WI38 (cell line): ENCODE measurements around the gene ALKBH7.

Experiments used
- H3K4me3 ChIP-seq: 2 replicates; pipeline ENCODE4 v1.5.1; 2011; ENCODE audit warnings: low read depth, mild to moderate bottlenecking, control low read depth, low read length
- TF ChIP-seq, protein P1 (sequence below): IDR thresholded peaks from 2 replicates; pipeline ENCODE4 v1.5.1; 2012; ENCODE audit warnings: low read depth, mild to moderate bottlenecking, control low read depth, low read length

Gene ALKBH7

DNA sequence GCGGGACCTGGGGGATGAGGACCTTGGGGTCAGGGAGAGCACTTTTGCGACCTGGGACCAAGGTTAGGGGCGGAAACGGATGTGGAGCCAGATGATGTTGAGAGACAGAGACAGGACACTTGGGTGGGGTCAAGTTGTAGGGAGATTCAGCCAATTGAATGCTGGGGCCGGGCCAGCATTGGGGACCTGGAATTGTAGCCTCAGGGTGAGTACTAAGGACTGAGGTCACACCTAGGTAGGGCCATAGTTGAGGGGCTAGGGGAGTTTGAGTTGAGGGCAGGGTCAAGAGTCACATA is 1.2 kb downstream of the ALKBH7 start:
- TF ChIP-seq, protein P1, sequence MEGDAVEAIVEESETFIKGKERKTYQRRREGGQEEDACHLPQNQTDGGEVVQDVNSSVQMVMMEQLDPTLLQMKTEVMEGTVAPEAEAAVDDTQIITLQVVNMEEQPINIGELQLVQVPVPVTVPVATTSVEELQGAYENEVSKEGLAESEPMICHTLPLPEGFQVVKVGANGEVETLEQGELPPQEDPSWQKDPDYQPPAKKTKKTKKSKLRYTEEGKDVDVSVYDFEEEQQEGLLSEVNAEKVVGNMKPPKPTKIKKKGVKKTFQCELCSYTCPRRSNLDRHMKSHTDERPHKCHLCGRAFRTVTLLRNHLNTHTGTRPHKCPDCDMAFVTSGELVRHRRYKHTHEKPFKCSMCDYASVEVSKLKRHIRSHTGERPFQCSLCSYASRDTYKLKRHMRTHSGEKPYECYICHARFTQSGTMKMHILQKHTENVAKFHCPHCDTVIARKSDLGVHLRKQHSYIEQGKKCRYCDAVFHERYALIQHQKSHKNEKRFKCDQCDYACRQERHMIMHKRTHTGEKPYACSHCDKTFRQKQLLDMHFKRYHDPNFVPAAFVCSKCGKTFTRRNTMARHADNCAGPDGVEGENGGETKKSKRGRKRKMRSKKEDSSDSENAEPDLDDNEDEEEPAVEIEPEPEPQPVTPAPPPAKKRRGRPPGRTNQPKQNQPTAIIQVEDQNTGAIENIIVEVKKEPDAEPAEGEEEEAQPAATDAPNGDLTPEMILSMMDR = no peak
- peak overlapping the region; percentile 54 for H3K4me3 ChIP-seq

DNA sequence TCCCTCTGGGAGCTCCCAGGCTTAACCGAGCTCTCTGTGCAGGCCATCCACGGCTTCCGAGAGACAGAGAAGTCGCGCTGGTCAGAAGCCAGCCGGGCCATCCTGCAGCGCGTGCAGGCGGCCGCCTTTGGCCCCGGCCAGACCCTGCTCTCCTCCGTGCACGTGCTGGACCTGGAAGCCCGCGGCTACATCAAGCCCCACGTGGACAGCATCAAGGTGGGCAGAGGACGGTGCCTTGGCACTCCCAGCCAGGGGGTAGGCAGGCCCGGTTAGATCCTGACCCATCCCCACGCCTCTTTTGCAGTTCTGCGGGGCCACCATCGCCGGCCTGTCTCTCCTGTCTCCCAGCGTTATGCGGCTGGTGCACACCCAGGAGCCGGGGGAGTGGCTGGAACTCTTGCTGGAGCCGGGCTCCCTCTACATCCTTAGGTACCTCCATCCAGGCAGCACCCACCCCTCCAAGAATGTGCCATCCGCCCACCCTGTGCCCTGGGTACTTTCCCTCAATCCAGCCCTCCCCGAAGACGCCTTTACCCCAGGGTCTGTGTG is 1.6 kb downstream of the ALKBH7 start:
- peak overlapping the region; percentile 54 for H3K4me3 ChIP-seq

DNA sequence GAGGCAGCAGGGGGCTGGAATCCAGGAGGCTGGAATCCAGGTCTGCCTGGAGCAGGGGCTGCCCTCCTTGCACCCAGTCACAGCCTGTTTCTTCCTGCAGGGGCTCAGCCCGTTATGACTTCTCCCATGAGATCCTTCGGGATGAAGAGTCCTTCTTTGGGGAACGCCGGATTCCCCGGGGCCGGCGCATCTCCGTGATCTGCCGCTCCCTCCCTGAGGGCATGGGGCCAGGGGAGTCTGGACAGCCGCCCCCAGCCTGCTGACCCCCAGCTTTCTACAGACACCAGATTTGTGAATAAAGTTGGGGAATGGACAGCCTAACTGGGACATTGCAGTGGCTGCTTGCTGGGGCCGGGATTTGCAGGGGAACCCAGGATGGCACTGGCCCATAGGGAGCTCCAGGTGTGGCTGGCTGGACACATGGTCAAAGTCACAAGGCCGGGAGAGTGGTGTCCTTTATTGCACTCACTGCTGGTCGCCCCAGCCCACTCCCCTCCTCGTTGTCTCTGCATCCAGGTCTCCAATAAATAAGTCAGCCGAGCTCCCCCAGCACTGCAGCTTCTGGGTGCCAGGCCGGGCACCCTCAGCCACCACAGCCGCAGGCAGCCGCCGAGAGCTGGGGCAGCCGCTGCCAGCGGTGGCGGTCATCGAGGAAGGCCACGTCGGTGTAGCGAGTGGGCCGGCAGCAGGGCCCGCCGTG is 2.3 kb downstream of the ALKBH7 start:
- TF ChIP-seq, protein P1 = no peak
- H3K4me3 ChIP-seq = no peak overlapping the region

More for the DNA sequence above, 1.6 kb downstream of the ALKBH7 start:
- TF ChIP-seq, protein P1 = no peak

DNA sequence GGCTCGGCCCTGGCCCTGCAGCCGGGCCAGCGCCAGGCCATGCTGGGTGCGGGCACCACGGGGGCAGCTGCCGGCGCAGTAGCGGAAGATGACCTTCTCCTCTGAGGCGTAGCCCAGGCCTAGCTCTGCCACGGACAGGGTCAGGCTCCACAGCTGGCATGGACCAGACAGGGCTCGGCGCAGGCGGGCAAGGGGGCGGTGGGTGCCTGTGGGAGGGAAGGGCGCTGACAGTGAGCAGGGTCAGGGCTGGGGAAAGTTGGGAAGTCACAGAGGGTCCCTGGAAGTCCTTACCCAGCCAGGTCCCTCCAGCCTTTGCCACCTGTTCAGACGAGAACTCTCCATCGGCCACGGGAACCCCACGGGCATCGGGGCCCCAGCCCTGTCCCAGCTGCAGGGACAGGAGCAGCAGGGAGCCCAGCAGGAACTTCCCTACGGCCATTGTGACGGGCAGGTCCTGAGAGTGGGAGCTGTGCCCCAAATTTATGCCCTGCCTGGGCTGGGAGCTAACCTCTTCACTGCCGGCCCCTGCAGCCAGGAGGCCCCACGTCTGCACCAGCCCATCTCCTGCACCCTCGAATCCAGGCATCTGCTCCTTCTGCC is 2.9 kb downstream of the ALKBH7 start, which contains the start of gene PSPN:
PSPN (minus strand) TSS at position 523 of the 600 bp plus-strand sequence; CDS start at position 439, 84 bp downstream.
- no peak within 1 kb of the TSS for H3K4me3 ChIP-seq
- TF ChIP-seq, protein P1 = no peak

DNA sequence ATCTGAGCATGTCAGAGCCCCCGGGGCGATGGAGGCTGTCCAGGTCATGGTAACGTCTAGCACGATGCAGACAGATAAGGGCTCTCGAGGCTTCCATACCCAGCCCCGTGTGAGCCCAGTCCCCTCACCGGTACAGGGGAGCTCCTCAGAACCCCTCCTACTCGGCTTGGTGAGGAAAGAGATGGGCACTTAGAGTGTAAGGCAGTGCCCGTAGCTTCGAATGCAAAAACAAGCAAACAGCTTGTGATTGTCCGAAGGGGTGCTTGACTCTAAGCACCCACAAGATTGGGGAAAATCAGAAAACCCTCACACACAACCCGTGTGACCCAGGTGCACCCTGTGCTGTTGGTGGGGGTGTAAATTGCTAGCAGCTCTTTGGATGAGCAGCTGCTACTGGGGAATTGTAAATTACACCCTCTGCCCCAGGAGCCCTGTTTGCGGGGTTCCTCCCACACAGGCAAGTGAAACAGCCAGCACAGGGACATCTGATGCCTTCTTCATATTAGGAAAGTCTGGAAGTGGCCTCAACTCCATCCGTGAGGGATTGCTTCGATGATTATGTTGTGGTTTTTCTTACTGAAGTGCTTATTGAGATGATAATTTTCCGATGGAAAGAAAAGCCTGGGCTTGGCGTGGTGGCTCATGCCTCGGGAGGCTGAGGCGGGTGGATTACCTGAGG is 4.1 kb downstream of the ALKBH7 start:
- TF ChIP-seq, protein P1 = no peak
- H3K4me3 ChIP-seq = no peak overlapping the region

DNA sequence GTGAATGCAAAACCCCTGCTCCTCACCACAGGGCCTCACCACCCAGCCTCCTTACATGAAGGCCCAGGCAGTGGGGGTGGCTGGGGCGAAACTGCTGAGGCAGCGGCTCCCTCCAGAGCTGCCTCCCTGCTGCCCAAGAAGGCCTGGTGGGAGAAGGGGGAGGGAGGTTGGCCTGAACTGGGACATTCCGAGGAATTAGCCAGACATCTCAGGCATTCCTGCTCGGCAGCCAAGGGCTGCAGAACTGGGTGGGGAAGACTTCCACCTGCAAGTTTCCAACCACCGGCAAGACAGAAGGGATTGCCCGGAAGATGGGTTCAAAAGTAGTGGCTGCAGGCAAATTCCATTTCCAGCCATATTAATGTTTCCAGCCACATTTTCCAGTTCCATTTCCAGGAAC is 5.4 kb downstream of the ALKBH7 start:
- TF ChIP-seq, protein P1 = no peak

DNA sequence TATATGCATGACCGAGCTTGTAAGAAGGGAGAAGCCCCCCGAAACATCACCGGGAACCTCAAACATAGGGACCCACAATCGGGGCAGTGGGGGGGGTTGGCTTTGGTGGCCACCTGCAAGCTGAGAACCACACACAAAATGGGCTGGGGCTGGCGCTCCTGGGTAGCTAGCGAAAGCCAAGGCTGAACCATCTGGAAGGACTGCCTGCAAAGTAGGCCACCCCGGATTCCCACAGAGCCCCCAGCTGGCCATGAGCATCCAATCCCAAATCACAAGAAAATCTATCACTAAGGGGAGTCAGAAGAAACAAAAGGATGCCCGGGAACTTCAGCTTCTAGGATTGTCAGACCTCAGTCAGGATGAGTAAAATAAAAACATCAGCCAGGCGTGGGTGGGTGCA is 5.9 kb downstream of the ALKBH7 start:
- TF ChIP-seq, protein P1 = no peak
- no peak overlapping the region for H3K4me3 ChIP-seq

More for the DNA sequence above, 5.4 kb downstream of the ALKBH7 start:
- no peak overlapping the region for H3K4me3 ChIP-seq
